ENCODE data around the gene CHP2.
"Not testable (repeated sequence)": the region's sequence is repeated elsewhere in the genome, so short reads cannot be mapped to it uniquely, and the experiment has no call there.

The CHP2 gene

DNA sequence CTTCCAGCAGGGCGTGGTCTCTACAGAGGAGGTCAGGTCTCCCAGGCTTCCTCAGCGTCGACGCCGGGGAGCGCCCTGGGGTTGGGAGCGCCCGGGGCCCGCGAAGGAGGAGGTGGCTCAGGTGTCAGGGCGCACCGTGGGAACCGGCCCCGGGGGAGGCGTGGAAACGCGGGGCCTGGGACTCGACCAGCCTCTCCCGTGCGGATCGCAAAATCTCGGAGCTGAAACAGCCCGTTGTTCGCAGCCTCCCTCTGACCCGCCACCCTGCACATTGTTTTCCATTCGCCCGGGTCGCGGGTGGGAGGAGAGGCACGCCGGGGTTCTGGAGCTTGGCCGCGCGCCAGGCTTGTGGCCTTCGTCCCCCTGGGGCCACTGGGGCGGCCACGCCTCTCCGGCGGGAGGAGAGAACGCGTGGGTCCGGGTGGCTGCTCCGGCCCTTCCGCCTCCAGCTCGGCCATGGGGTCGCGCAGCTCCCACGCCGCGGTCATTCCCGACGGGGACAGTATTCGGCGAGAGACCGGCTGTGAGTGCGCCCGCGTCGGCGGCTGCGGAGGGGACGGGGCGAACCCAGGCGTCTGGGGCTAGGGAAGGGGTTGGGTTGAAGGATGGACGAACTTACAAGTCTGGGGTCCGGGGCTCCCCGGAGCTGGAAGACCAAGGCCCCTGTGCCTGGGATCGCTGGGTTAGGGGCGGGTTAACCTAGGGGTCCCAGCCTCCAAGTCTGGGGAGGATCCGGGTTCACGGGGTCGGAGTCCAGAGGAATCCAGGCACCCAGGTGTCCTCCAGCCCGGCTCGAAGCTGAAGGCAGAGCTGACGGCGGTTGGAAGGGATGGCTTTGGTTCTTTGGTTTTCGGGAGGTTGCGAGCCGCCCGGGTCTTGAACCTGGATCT lies at the start of gene CHP2:
Gene CHP2 (plus strand): TSS at position 433 of the 890 bp plus-strand sequence. CDS start 24 bp downstream, at position 457.
- DNase-seq (ENCODE audit: low read depth), result no peak

DNA sequence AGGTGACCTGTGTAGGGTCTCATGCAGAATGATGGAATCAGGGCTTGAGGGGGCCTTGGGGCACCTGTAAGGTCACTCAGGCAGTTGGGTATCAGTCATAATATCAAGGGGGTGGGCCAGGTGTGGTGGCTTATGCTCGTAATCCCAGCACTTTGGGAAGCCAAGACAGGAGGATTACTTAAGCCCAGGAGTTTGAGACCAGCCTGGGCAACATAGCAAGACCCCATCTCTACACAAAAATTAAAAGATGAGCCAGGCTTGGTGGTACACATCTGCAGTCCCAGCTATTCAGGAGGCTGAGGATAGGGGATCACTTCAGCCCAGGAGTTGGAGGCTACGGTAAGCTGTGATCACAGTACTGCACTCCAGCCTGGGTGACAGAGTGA lies 49.3 kb upstream of the CHP2 start:
- no peak for DNase-seq (ENCODE audit: low read depth)

GRCh38 chr16:23706439-23706838 lies 48.4 kb upstream of the CHP2 start:
- DNase-seq (ENCODE audit: low read depth), result no peak

DNA sequence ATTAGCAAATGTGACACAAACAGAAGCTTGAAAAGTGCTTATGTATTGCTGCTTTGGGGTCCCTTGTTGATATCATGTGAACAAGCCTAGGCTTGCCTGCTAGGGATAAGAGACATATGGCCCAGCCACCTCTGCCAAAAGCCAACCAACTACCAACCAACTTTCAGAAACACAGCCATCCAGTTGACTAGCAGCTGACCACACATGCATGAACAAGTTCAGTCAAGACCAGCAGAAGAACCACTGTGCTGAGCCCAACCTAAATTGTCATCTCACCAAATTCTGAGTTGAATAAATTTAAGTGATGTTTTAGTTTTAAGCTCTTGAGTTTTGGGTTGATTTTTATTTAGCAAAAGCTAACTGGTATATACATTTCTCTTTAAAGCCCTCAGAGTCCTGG lies 45.3 kb upstream of the CHP2 start:
- DNase-seq (ENCODE audit: low read depth), result no peak

DNA sequence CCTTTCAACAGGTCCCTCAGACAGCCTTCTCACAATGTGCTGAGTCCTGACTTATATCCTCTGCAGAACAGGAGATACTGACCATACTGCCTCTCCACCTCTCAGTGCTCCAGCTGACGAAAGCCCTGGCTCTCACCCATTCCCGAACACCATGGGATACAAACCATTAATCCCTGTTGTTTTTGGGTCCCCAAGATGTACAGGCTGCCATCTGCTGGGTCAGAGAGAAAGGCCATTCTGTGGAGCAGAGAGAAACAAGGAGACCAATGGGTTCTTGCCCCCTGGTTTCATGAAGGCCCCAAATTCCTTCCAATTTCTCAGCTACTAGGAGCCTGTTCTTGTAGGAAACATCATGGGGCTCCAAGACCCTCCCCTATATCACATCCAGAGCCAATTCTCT lies 44.8 kb upstream of the CHP2 start:
- no peak for DNase-seq (ENCODE audit: low read depth)

DNA sequence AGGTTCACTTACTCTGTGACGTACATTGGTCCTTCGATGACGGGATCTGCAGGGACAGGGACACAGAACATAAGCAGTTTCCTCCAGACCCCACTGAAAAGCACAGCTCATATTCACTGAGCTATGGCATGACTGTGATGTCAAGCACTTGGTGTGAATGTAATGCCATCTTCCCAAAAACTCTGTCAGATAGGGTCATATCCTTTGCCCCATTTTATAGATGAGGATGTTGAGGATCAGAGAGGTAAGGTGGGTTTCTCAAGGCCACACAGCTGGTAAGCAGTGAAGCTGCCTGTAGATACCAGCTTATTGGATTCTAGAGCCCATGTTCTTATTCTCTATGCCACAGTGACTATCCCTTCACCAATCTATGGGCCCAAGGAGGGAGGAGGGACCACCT lies 44.3 kb upstream of the CHP2 start:
- DNase-seq (ENCODE audit: low read depth), result no peak

- DNase-seq (ENCODE audit: low read depth), result no peak
These were observed 43.0 kb upstream of the CHP2 start for GRCh38 chr16:23711785-23712184.

DNA sequence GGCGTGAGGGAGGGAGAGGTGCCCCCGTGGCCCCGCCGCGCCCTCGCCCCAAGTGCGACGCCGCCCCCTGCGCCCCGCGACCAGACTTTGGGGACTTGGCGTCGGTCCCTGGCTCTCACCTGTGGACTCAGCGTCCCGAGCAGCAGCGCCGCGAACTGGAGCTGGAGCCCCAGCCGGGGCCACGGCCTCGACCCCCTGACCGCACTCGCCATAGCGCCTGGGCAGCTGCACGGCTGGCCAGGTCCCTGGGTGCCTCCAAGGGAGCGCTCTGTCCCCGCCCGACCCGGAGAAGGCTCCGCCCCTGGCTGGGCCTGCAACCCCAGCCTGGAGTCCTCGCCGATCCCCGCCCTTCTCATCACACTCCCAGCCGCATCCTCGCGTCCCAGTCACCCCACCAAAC lies 41.9 kb upstream of the CHP2 start, which contains the start of gene ERN2:
Gene ERN2 (minus strand): TSS at position 247 of the 400 bp plus-strand sequence. CDS start 35 bp downstream, at position 212.
- DNase-seq (ENCODE audit: low read depth), result no peak

GRCh38 chr16:23716484-23716883 lies 38.3 kb upstream of the CHP2 start:
- no peak for DNase-seq (ENCODE audit: low read depth)

GRCh38 chr16:23722613-23723240 lies 32.1 kb upstream of the CHP2 start:
- not testable (repeated sequence) for DNase-seq (ENCODE audit: low read depth)

GRCh38 chr16:23724096-23724784 lies 30.6 kb upstream of the CHP2 start:
- no peak for DNase-seq (ENCODE audit: low read depth)

DNA sequence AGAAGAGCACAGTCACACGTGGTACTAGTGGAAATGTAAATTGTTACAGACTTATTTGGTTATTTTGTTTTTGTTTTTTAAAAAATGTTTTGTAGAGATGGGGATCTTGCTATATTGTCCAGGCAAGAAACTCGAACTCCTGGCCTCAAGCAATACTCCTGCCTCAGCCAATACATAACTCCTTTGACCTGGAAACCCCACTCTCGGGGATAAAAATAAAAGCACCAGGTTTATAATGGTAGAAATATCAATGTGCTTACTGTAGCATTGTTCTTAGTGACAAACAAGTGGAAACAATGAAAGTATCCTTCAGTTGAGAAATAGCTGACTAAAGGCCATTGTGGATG lies 30.1 kb upstream of the CHP2 start:
- DNase-seq (ENCODE audit: low read depth), result no peak

DNA sequence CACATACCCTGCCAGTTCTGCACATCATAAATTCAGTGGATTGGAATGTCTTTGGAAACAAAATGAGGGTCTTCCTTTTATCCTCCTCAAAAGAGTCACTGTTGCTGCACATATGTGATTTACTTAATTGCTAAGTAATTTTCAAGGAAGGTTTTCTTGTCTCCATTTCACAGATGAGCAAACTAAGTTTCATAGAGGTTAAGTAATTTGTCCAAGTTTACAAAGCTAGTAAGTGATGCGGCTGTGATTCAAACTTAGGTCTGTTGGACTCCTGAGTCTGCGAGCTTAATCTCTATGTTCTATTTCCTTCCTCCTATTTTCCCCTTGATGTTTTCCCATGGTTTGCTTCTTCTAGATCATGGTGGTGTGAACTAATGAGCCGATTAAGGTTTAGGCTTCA lies 28.1 kb upstream of the CHP2 start:
- no peak for DNase-seq (ENCODE audit: low read depth)

GRCh38 chr16:23728112-23728477 lies 26.7 kb upstream of the CHP2 start:
- no peak for DNase-seq (ENCODE audit: low read depth)

- no peak for DNase-seq (ENCODE audit: low read depth)
These were observed 25.1 kb upstream of the CHP2 start for GRCh38 chr16:23729503-23730424.

- DNase-seq (ENCODE audit: low read depth), result no peak
These were observed 20.5 kb upstream of the CHP2 start for GRCh38 chr16:23734176-23734893.

DNA sequence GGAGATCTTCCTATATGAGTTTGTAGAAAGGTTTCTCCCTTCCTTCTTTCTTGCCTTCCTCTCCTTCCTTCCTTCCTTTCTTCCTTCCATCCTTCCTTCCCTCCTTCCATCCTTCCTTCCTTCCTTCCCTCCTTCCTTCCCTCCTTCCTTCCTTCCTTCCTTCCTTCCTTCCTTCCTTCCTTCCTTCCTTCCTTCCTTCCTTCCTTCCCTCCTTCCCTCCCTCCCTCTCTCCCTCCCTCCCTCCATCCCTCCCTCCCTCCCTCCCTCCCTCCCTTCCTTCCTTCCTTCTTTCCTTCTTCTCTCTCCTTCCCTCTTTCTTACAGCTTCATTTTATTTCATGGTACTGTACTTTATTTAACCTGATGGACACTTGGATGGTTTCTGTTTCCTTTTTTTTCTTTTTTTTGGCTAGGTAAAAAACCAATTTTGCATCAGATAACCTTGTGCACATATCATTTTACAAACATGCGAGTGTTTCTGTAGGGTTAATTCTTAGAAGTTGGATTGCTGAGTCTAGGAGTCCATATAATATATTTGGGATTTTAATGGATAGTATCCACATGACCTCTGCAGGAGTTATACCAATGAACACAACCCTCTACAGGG lies 17.3 kb upstream of the CHP2 start:
- not testable (repeated sequence) for DNase-seq (ENCODE audit: low read depth)

- DNase-seq (ENCODE audit: low read depth), result no peak
These were observed 15.3 kb upstream of the CHP2 start for GRCh38 chr16:23739516-23739915.

GRCh38 chr16:23741675-23742303 lies 13.0 kb upstream of the CHP2 start:
- DNase-seq (ENCODE audit: low read depth), result no peak

DNA sequence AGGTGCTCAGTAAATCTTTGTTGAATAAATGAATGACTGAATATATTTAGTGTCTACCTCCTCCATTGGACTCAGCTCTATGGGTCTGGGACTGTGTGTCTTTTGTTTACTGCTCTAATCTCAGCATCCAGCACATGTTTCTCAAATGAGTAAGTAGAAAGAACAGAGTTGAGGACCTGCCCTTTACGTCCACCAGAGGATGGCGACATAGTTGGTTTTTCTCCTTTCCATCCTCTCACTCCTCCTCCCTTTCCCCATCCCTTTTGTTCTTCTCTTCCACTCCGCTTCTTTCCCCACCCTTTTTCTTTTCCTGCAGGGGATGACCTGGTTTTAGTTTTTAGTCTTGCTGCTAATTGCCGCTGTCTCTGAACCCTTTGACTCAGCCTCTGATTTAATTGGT lies 12.1 kb upstream of the CHP2 start:
- no peak for DNase-seq (ENCODE audit: low read depth)
